Transverse colon (tissue), 3 donors: ENCODE results near the gene ENHO.

Experiments used
- CTCF ChIP-seq, 5 experiments: fragments of 200-600 bp in 3 of 5; fragments of 450-650 bp in 2 of 5; sonication (generic) in 3 of 5; IDR thresholded peaks; 1 replicate in 2 of 5; 2 replicates in 3 of 5; pipeline ENCODE4 v1.5.1; 2016 to 2017; ENCODE audit warnings: antibody characterized with exemption in 5 of 5, inconsistent platforms in 3 of 5, mild to moderate bottlenecking in 2 of 5, moderate library complexity in 1 of 5
- POLR2A ChIP-seq: fragments of 450-650 bp; IDR thresholded peaks from one replicate; pipeline ENCODE4 v1.6.1; 2016; ENCODE audit warnings: antibody characterized with exemption, mild to moderate bottlenecking, moderate library complexity

- TF ChIP-seq CTCF (IDR thresholded peaks at IDR 0.05) = no peak
- TF ChIP-seq POLR2A = no peak
Observed at GRCh38 chr9:34546102-34546833, 23.5 kb upstream of the ENHO start.
